ENCODE measurements around the gene SPRR2D.

DNA sequence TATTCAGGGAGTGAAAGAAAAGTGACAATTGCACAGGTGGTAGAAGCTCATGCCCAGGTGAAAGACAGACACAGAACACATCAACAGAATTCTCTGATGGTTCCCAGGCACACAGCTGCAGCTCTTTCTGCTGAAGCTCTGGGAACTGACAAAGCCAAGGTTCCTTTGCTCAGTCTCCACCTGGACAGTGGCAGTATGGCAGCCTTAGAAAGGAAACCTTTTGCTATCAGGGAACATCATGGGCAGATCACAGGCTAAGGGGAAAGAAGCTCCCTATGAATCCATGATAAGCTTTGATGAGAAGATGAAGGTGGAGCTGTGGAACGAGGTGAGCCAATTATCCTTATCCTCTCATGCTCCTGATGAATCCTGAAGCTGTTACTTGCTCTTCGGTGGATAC lies 29.3 kb upstream of the SPRR2D start:
- TF ChIP-seq POLR2AphosphoS5 (IDR thresholded peaks at IDR 0.05) (no peak), EP300 (IDR thresholded peaks at IDR 0.05; ENCODE audit: low read depth) (no peak), POLR2A (IDR thresholded peaks at IDR 0.05) (no peak)
- TF ChIP-seq, protein P1, sequence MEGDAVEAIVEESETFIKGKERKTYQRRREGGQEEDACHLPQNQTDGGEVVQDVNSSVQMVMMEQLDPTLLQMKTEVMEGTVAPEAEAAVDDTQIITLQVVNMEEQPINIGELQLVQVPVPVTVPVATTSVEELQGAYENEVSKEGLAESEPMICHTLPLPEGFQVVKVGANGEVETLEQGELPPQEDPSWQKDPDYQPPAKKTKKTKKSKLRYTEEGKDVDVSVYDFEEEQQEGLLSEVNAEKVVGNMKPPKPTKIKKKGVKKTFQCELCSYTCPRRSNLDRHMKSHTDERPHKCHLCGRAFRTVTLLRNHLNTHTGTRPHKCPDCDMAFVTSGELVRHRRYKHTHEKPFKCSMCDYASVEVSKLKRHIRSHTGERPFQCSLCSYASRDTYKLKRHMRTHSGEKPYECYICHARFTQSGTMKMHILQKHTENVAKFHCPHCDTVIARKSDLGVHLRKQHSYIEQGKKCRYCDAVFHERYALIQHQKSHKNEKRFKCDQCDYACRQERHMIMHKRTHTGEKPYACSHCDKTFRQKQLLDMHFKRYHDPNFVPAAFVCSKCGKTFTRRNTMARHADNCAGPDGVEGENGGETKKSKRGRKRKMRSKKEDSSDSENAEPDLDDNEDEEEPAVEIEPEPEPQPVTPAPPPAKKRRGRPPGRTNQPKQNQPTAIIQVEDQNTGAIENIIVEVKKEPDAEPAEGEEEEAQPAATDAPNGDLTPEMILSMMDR (IDR thresholded peaks at IDR 0.05): no peak
